ENCODE results near the gene TNS3.

Gene TNS3

DNA sequence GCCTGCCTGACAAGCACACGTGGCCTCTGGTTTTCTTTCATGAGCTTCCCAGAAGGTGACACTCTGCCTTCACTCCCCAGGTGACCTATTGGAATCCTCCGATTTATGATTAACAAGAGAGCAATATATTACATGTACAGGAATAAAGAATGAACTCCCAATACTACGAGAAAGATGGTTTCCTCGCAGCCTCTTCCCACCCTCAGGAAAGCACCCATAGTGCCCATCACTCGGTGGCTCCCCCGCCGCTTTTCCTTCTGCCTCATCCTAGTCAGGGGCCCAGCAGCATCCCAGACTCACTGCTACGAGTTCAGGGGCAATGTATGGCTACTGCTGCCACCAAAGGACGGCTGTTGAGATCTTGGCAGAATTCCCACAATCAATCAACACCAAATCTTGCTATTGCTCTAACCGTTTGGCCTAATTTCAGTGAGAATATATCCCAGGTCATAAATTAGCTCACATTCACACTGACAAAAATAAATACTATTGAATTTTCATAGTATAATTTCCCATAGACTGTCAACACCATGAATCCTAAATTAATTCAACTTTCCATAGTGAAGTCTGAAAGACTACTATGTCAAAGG lies 196.3 kb downstream of the TNS3 start:
- Mint-ChIP-seq H3K27me3 (no peaks in the 10 kb centered on the region), H3K9me3 (no peaks in the 10 kb centered on the region), H3K4me3 (no peak overlapping the region), H3K4me1 (no peaks in the 10 kb centered on the region), H3K27ac (no peak overlapping the region), H3K36me3 (no peaks in the 10 kb centered on the region)

DNA sequence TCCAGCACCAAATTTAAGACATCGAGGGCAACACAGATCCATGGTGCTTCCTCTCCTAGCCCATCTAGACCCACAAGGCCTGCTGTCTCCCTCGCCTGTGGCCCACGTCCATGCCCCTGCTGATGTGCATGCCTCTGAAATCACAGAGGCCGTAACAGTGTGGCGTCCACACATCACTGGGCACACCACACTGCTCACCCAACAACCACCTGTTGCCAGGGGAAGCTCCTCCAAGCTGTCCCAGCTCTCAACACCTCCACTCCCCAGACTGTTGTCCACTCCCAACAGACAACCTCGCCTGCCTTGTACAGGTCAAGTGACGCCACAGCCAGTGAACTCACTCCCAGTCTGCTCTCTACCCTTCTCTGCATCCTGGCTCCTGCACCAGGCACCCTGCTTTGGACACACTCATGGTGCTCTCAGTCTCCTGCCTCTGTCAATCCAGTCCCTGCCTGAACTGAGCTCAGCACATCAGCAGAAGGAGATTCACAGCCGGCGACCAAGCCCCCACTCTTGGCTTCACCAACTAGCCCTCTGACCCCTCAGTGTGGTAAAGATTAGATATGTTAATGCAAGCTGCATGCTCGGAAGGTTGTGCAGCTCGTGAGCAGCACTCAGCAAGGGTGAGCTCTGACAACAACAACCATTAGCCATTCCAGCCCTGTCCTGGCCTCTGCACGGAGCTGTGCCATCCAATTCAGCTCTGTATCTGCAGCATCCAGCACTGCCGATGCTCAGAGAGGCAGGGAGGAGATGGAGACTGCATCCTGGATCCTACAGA lies 197.0 kb downstream of the TNS3 start:
- H3K36me3 Mint-ChIP-seq, result no peaks in the 10 kb centered on the region
- H3K9me3 Mint-ChIP-seq, result no peaks in the 10 kb centered on the region
- no peak overlapping the region for H3K27ac Mint-ChIP-seq
- H3K4me3 Mint-ChIP-seq, result no peak overlapping the region
- H3K27me3 Mint-ChIP-seq, result no peaks in the 10 kb centered on the region
- H3K4me1 Mint-ChIP-seq, result no peaks in the 10 kb centered on the region

DNA sequence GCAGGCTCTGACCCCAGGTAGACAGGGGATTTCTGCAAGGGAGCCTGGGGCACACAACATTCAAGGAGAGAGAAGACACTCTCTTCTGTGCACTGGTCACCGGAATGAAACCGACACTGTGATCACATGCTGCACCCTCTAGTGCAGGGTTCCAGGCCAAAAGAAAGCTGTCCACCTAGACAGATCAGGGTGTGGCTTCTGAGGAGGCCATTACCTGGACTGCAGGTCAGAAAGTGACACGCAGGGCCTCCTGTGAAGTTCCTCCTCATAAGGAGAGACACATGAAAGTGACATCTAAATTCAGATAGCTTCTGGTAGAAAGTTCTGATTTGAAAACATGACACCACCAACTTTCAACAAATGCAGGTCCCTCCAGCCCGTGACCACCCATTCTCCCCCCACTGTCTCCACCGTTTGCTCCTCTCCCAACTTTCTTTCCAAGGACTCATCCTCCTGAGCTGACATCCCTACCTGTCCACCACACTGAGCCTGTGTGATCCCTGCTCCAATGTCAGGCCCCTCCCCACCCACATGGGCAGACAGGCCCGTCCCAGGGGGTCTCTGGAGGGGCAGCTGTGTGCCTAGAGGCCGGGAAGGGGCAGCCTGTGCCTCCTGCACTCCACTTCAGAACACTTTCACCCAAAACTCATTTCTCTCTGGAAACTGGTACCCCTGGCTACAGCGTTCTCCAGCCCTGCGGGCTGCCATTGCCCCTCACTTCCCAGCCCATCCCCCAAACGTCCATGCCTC lies 198.0 kb downstream of the TNS3 start:
- Mint-ChIP-seq H3K4me3 (no peak overlapping the region), H3K36me3 (no peaks in the 10 kb centered on the region), H3K27ac (no peak overlapping the region), H3K4me1 (no peaks in the 10 kb centered on the region), H3K9me3 (no peaks in the 10 kb centered on the region), H3K27me3 (no peaks in the 10 kb centered on the region)

DNA sequence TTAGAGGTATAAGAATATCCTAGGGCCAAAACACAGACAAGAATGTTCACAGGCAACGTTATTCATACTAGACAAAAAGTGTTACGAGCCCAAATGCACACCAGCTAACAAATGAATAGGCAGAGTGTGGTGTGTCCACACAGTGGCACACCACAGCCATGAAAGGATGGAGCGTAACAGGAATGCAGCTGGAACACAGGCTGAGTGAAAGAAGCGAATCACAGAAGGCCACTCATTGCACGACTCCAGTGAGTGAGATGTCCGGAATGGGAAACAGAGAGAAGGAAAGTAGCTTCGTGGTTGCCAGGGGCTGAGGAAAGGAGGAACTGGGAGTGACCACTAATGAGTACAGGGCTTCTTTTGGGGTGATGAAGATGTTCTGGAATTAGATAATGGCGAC lies 198.8 kb downstream of the TNS3 start:
- Mint-ChIP-seq H3K27me3 (no peaks in the 10 kb centered on the region), H3K27ac (no peak overlapping the region), H3K4me1 (no peaks in the 10 kb centered on the region), H3K4me3 (no peak overlapping the region), H3K36me3 (no peaks in the 10 kb centered on the region), H3K9me3 (no peaks in the 10 kb centered on the region)

DNA sequence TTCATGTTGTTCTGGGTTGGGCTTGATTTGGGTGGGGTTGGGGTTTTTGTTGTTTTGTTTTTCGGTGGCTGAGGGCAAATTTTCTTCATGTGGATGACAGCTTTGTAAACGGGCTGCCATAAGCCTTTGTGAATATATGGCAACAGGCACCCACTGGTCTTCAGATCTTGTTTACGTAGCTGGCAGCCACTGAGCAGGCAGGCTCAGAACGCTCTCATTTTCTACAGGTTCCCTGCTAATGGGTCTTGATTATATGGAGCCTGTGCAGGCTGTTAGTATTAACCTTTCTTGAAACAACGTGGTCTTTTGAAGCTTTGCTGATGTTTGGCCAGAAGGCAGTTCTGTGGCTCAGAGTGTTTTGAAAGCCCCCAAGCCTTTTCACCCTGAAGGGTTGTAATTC lies 199.7 kb downstream of the TNS3 start:
- Mint-ChIP-seq H3K27ac (no peak overlapping the region), H3K4me1 (no peaks in the 10 kb centered on the region), H3K9me3 (no peaks in the 10 kb centered on the region), H3K27me3 (no peaks in the 10 kb centered on the region), H3K36me3 (no peaks in the 10 kb centered on the region), H3K4me3 (no peak overlapping the region)

DNA sequence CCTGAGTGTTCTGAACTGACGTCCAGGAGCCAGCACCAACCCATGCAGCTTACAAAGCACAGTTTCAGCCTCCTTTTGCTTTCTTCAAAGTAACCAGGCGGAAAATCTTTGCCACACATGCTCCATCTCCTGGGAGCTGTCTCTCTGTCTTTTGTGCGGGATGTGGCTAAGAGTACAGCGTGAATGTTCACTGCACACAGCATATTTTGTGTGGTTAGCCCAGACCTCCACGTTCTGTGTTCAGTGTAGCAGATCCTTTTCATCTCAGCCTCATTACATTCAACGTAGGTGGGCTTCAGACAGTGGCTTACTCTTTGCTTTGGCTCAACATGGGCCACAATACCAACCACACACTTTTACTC lies 200.8 kb downstream of the TNS3 start:
- H3K9me3 Mint-ChIP-seq, result no peaks in the 10 kb centered on the region

DNA sequence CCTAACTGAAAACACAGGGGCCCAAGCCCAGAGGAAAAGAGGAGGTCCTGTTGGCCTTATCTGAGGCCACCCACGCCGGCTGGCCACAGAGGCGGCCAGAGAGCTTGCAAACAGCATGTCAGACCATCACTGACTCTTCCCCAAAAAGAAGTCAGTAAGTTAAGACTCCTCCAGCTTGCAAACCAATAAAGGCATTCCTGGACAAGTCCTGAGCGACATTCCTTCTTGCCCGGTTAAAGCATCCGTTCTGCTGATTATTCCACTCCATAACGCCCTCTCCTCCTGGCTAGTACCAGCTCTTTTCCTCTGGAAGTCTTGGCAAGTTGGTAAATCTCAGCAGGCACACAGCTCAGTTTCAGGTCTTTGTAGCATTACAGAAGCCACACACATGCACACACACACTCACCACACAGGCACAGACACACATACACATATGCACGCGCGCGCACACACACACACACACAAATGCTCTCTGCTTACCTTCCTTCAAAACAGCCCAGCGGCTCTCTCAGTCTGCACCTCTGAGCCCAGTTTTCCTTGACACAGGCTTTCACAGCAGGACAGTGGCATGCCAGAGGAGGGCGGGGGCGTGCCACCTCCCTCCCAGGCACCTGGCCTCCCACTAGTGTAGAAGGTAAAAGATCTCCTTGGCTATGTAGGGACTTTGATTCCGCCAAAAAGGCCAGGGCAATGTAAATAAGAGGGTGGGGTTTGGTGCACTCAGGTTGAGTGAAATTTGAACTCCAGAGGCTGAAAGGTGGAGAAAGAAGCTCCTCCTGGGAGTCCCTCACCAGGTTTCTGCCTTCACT lies 201.4 kb downstream of the TNS3 start:
- Mint-ChIP-seq H3K27ac (no peak overlapping the region), H3K27me3 (peaks cover 2% of the 10 kb centered on the region), H3K9me3 (no peaks in the 10 kb centered on the region), H3K4me1 (no peaks in the 10 kb centered on the region), H3K4me3 (no peak overlapping the region), H3K36me3 (no peaks in the 10 kb centered on the region)

More for the DNA sequence above, 200.8 kb downstream of the TNS3 start:
- no peak overlapping the region for H3K4me3 Mint-ChIP-seq
- H3K27ac Mint-ChIP-seq, result no peak overlapping the region
- no peaks in the 10 kb centered on the region for H3K4me1 Mint-ChIP-seq
- H3K27me3 Mint-ChIP-seq, result no peaks in the 10 kb centered on the region
- H3K36me3 Mint-ChIP-seq, result no peaks in the 10 kb centered on the region

DNA sequence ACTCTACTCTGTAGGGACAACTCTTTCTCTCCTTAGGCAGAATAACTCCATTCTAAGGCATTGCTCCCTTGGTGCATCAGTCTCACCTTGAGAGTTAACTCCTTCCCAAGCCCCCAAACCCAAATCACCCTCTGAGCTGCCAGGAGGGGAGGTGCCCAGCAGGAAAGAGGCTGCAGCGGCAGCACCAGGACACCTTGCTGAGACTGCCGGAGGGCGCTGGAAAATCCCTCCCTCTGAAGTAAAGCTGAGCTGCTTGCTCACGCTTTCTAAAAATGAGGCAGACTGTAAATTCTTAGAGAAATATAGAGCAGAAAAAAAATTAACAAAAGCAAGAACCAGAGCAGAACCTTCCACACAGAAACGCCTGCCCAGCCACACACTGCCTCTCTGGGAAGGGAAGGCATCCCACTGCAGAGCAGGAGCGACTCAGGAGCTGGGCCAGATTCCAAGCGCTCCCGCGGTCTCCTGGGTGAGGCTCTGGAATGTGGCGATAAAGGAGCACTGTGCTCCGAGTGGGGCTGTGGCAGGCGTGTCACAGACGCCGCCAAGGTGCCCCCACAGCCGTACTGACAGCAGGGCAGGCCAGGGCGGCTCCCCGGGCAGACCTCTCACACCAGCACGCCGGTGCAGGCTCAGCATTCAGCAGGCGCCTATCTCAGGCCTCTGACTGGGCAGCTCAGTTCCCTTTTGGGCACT lies 202.1 kb downstream of the TNS3 start:
- Mint-ChIP-seq H3K27ac (no peak overlapping the region), H3K9me3 (no peaks in the 10 kb centered on the region), H3K4me1 (no peaks in the 10 kb centered on the region), H3K36me3 (no peaks in the 10 kb centered on the region), H3K27me3 (peaks cover 2% of the 10 kb centered on the region), H3K4me3 (no peak overlapping the region)

DNA sequence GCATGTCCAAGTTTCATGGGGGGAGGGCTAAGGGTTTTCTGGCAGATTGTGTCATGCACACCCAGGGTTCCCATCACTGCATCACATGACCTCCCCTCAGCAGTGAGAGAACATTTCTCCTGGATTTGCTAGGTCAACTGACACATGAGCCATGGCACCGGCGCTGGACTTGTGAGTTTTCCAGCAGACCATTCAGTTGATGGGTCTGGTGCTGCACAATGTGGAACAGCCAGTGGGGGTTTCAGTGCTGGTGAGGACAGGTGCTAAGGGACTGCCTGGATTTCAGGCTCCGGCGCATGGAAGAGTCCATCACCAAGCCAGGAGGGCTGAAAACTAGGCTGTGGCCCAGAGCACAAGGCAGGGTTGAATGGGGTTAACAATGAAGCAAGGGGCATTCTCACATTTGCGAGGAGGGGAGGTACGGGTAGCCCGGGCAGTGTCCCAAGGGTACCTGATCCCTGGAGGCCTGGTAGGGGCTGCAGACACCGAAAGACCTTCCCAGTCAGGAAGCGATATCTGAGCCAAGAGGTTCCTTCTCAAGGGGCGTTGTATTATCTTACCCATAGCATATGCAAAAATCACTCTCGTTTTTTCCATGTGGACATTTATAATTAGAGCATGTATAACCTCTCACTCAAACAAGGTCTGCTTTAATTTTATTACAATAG lies 203.0 kb downstream of the TNS3 start:
- H3K9me3 Mint-ChIP-seq, result no peaks in the 10 kb centered on the region
- no peaks in the 10 kb centered on the region for H3K4me1 Mint-ChIP-seq
- H3K27ac Mint-ChIP-seq, result no peak overlapping the region
- no peak overlapping the region for H3K4me3 Mint-ChIP-seq
- H3K27me3 Mint-ChIP-seq, result peaks cover 2% of the 10 kb centered on the region
- no peaks in the 10 kb centered on the region for H3K36me3 Mint-ChIP-seq

DNA sequence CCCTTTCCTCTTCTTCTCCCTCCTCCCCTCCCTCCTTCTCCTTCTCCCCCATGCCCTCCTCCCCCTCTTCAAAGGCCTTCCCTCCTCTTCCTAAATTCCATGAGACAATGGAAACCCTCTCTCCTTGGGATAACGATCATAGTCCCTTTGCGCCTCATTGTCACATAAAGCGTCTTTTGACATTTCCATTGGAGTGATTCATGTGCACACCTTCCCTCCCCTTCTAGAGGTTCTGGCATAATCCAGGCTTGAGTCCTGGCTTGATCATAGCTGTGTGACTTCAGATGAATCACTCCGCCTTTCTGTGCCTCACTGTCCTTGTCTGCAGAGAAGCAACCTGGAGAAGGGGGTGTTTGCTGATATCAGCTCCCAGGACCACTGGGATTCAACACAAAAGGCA lies 204.2 kb downstream of the TNS3 start:
- H3K36me3 Mint-ChIP-seq, result no peaks in the 10 kb centered on the region
- peaks cover 2% of the 10 kb centered on the region for H3K27me3 Mint-ChIP-seq
- no peaks in the 10 kb centered on the region for H3K9me3 Mint-ChIP-seq
- no peak overlapping the region for H3K4me3 Mint-ChIP-seq
- H3K27ac Mint-ChIP-seq, result no peak overlapping the region
- H3K4me1 Mint-ChIP-seq, result no peaks in the 10 kb centered on the region

DNA sequence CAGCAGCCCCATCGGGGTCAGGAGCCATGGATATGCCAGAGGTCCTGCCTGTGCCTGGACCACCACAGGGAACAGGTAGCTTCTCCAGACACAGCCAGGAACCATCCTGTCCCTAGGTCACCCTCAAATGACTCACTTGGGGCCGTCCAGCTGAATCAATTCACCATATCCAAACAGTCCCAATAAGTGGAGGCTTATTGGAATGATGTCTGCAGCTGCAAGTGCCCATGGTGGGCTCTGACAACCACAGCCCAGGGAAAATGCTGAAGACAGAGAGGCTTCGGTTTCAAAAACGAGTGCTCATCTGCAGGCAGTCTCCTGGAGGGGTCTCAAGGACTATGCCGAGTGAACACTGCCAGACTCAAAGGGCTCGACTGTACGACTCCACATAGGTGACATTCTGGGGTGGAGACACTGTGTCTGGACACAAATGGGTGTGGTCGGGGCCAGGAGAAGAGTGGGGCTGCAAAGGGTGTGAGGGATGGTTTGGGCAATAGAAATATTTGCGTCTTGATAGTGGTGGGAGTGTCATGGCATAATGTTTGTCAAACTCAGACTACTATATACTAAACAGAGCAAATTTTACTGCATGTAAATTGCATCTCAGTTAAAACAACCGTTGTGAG lies 204.8 kb downstream of the TNS3 start:
- H3K9me3 Mint-ChIP-seq, result no peaks in the 10 kb centered on the region
- H3K36me3 Mint-ChIP-seq, result no peaks in the 10 kb centered on the region
- peaks cover 2% of the 10 kb centered on the region for H3K27me3 Mint-ChIP-seq
- no peaks in the 10 kb centered on the region for H3K4me1 Mint-ChIP-seq
- no peak overlapping the region for H3K27ac Mint-ChIP-seq
- no peak overlapping the region for H3K4me3 Mint-ChIP-seq

DNA sequence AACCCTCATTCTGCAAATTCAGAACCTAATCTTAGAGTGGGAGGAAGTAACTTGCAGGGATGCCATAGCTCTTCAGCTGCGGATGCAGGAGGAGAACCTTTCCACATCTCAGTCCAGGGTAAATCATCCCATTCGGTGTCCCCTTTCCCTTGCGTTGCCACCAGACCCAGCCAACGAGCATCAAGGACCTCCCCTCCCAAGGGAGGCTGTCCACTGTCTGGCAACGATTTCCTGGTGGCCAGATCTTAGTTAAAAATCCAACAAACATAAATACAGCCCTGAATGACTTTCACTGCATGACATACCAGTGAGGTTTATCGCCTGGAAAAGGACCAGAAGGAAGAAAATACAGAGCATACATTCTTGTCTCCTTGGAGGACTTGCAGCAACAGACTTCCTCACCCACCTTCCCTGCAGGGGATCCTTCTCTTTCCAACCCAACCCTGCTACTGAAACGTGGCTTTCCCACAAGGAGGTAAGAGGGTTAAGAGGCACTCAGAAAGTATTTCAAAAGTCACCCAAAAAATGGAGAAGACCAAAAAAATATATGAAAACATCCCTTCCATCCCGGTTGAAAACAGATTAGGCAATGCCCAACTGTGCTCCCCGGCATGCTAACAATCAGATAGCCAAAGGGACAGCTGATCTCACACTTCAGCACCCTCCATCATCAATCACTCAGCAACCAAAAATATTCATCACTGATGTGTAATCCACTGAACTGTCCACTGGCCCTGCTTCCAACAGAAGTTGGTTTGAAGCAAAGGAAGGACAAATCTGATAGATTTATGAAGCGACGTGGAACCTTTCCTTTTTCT lies 206.6 kb downstream of the TNS3 start:
- H3K27ac Mint-ChIP-seq, result no peak overlapping the region
- H3K27me3 Mint-ChIP-seq, result peaks cover 2% of the 10 kb centered on the region
- no peaks in the 10 kb centered on the region for H3K4me1 Mint-ChIP-seq
- H3K4me3 Mint-ChIP-seq, result no peak overlapping the region
- no peaks in the 10 kb centered on the region for H3K36me3 Mint-ChIP-seq
- H3K9me3 Mint-ChIP-seq, result no peaks in the 10 kb centered on the region

DNA sequence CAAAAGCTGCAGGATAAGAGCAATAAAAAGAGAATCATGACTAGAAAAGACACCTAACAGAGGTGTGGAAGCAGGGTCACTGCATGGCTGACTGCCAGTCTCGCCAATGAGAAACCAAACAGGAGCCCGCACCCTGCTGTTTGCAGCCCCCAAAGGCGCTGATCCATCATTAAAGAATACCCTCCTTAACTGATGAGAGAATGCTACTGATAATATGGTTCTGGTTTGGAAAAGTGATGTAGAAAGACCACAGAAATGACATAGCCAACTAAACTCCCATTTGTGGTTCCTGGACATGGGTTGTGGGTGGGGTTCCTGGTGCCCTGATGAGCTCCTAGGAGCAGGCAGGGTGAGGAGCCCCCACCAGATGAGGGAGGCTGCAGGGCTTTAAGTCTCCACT lies 207.4 kb downstream of the TNS3 start:
- Mint-ChIP-seq H3K27me3 (peaks cover 2% of the 10 kb centered on the region), H3K9me3 (no peaks in the 10 kb centered on the region), H3K27ac (no peak overlapping the region), H3K4me3 (no peak overlapping the region), H3K4me1 (no peaks in the 10 kb centered on the region), H3K36me3 (no peaks in the 10 kb centered on the region)

Measured in activated naive CD4-positive, alpha-beta T cell treated with anti-CD3 and anti-CD28 coated beads, Interleukin-2, amount 50 U/mL, for 24 hours (primary cell).